H1 (cell line): ENCODE results near the gene DLX4. TPM values are rescaled to one million over a fixed set of nuclear protein-coding genes. Genes with fewer than 3 reads are reported as not detected.

Source experiments
- BCL11A ChIP-seq, 2 experiments: IDR thresholded peaks; one replicate each; pipeline ENCODE4 v1.6.1; 2011; ENCODE audit warnings: low read depth in 2 of 2, low read length in 2 of 2, mild to moderate bottlenecking in 2 of 2
- SIRT6 ChIP-seq: IDR thresholded peaks from one replicate; pipeline ENCODE4 v1.7.1; 2012; ENCODE audit warnings: low read length, inconsistent platforms
- TAF7 ChIP-seq: optimal IDR thresholded peaks from 2 replicates; pipeline ENCODE3; 2011; ENCODE audit warnings: low read depth, mild to moderate bottlenecking, inconsistent platforms, low read length, moderate library complexity, borderline replicate concordance
- YY1 ChIP-seq: IDR thresholded peaks from 2 replicates; pipeline ENCODE4 v1.6.1; 2011; ENCODE audit warnings: low read depth, mild to moderate bottlenecking, low read length
- polyA plus RNA-seq, 7 experiments: library from polyadenylated mRNA; depleted of rRNA in 3 of 7; stranded (reverse) in 5 of 7; unstranded in 2 of 7; fragments of >200 nt in 5 of 7; fragments of 200-250 nt in 2 of 7; gene quantifications; 1 replicate in 5 of 7; 2 replicates in 1 of 7; 4 replicates in 1 of 7; pipeline versions ENCODE4 v1.2.1 to v1.2.3, GENCODE V29; 2011 to 2013; ENCODE audit warnings: missing spikeins in 2 of 7, mixed read lengths in 2 of 7
- total RNA-seq: library from RNA; stranded (reverse); fragmentation: NEBNext Ultra II Directional; extraction: Animal tissue kit (Norgen Biotek cat#: 25700); gene quantifications from 2 replicates; pipeline ENCODE4 v1.2.1, GENCODE V29; 2021
- TF ChIP-seq, protein P1 (sequence below): fragments of 300-600 bp; sonication (generic); IDR thresholded peaks from 2 replicates; pipeline ENCODE4 v1.7.1; 2012; ENCODE audit warnings: low read length, moderate library complexity, mild to moderate bottlenecking, inconsistent platforms; ENCODE audit not compliant: insufficient replicate concordance
- TF ChIP-seq, protein P2 (sequence below), 3 experiments: IDR thresholded peaks; 1 replicate in 2 of 3; 2 replicates in 1 of 3; pipeline versions ENCODE4 v1.5.1 to v1.6.1; 2011; ENCODE audit warnings: low read length in 3 of 3, mild to moderate bottlenecking in 3 of 3, inconsistent platforms in 2 of 3, low read depth in 1 of 3, moderate library complexity in 1 of 3; ENCODE audit not compliant: insufficient read depth in 1 of 3; ENCODE audit errors: control extremely low read depth in 1 of 3
- TF ChIP-seq, protein P3 (sequence below): IDR thresholded peaks from 2 replicates; pipeline ENCODE4 v1.6.1; 2011; ENCODE audit warnings: low read length, improper control_type of control experiment

Gene DLX4
- total and polyA plus RNA-seq, 2 of the 8 experiments (the other 6 are each of a cell fraction or from before 2014, with no cell fraction given) = 0.67 to 0.80 TPM

DNA sequence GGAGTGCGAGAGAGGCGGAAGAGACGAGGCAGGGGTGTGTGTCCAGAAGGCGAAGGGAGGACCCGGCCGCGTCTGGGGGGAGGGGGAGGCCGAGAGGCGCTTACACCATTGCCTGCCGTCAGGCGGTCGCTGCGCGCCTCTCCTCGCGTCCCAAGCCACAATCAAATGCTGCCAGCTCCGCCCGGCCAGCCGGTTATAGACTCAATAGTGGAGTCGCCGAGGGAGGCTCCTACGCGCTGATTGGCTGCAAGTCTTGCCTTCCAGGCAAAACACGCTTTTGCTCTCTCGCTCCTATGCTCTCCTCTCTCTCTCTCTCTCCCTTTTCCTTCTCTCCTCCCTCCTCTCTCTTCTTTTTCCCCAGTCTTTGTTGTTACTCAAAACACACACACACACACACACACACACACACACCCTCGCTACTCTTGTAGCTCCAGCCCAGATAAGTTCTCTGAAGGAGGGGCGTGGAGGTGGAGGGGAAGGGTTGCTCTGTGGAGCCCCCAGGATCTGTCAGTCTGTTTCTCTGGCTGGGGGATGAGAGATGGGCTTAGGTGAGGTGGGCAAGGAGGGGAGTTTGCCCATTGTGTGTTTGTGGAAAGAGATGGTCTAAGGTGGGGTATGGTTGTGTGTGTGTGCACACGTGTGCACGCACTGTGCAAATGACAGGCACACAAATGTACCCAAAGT is 26.2 kb downstream of the DLX4 start, which contains the start of gene DLX3 (continued):
- TF ChIP-seq, protein P1, sequence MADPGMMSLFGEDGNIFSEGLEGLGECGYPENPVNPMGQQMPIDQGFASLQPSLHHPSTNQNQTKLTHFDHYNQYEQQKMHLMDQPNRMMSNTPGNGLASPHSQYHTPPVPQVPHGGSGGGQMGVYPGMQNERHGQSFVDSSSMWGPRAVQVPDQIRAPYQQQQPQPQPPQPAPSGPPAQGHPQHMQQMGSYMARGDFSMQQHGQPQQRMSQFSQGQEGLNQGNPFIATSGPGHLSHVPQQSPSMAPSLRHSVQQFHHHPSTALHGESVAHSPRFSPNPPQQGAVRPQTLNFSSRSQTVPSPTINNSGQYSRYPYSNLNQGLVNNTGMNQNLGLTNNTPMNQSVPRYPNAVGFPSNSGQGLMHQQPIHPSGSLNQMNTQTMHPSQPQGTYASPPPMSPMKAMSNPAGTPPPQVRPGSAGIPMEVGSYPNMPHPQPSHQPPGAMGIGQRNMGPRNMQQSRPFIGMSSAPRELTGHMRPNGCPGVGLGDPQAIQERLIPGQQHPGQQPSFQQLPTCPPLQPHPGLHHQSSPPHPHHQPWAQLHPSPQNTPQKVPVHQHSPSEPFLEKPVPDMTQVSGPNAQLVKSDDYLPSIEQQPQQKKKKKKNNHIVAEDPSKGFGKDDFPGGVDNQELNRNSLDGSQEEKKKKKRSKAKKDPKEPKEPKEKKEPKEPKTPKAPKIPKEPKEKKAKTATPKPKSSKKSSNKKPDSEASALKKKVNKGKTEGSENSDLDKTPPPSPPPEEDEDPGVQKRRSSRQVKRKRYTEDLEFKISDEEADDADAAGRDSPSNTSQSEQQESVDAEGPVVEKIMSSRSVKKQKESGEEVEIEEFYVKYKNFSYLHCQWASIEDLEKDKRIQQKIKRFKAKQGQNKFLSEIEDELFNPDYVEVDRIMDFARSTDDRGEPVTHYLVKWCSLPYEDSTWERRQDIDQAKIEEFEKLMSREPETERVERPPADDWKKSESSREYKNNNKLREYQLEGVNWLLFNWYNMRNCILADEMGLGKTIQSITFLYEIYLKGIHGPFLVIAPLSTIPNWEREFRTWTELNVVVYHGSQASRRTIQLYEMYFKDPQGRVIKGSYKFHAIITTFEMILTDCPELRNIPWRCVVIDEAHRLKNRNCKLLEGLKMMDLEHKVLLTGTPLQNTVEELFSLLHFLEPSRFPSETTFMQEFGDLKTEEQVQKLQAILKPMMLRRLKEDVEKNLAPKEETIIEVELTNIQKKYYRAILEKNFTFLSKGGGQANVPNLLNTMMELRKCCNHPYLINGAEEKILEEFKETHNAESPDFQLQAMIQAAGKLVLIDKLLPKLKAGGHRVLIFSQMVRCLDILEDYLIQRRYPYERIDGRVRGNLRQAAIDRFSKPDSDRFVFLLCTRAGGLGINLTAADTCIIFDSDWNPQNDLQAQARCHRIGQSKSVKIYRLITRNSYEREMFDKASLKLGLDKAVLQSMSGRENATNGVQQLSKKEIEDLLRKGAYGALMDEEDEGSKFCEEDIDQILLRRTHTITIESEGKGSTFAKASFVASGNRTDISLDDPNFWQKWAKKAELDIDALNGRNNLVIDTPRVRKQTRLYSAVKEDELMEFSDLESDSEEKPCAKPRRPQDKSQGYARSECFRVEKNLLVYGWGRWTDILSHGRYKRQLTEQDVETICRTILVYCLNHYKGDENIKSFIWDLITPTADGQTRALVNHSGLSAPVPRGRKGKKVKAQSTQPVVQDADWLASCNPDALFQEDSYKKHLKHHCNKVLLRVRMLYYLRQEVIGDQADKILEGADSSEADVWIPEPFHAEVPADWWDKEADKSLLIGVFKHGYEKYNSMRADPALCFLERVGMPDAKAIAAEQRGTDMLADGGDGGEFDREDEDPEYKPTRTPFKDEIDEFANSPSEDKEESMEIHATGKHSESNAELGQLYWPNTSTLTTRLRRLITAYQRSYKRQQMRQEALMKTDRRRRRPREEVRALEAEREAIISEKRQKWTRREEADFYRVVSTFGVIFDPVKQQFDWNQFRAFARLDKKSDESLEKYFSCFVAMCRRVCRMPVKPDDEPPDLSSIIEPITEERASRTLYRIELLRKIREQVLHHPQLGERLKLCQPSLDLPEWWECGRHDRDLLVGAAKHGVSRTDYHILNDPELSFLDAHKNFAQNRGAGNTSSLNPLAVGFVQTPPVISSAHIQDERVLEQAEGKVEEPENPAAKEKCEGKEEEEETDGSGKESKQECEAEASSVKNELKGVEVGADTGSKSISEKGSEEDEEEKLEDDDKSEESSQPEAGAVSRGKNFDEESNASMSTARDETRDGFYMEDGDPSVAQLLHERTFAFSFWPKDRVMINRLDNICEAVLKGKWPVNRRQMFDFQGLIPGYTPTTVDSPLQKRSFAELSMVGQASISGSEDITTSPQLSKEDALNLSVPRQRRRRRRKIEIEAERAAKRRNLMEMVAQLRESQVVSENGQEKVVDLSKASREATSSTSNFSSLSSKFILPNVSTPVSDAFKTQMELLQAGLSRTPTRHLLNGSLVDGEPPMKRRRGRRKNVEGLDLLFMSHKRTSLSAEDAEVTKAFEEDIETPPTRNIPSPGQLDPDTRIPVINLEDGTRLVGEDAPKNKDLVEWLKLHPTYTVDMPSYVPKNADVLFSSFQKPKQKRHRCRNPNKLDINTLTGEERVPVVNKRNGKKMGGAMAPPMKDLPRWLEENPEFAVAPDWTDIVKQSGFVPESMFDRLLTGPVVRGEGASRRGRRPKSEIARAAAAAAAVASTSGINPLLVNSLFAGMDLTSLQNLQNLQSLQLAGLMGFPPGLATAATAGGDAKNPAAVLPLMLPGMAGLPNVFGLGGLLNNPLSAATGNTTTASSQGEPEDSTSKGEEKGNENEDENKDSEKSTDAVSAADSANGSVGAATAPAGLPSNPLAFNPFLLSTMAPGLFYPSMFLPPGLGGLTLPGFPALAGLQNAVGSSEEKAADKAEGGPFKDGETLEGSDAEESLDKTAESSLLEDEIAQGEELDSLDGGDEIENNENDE = no peak
- TF ChIP-seq BCL11A (IDR thresholded peaks at IDR 0.05; ENCODE audit: low read depth in 2 of 2, low read length in 2 of 2) = no peak
- no peak for TF ChIP-seq SIRT6
- TF ChIP-seq, protein P2, sequence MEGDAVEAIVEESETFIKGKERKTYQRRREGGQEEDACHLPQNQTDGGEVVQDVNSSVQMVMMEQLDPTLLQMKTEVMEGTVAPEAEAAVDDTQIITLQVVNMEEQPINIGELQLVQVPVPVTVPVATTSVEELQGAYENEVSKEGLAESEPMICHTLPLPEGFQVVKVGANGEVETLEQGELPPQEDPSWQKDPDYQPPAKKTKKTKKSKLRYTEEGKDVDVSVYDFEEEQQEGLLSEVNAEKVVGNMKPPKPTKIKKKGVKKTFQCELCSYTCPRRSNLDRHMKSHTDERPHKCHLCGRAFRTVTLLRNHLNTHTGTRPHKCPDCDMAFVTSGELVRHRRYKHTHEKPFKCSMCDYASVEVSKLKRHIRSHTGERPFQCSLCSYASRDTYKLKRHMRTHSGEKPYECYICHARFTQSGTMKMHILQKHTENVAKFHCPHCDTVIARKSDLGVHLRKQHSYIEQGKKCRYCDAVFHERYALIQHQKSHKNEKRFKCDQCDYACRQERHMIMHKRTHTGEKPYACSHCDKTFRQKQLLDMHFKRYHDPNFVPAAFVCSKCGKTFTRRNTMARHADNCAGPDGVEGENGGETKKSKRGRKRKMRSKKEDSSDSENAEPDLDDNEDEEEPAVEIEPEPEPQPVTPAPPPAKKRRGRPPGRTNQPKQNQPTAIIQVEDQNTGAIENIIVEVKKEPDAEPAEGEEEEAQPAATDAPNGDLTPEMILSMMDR (IDR thresholded peaks at IDR 0.05; ENCODE audit: control extremely low read depth in 1 of 3, insufficient read depth in 1 of 3, low read depth in 1 of 3, low read length in 3 of 3) = no peak
- TF ChIP-seq, protein P3, sequence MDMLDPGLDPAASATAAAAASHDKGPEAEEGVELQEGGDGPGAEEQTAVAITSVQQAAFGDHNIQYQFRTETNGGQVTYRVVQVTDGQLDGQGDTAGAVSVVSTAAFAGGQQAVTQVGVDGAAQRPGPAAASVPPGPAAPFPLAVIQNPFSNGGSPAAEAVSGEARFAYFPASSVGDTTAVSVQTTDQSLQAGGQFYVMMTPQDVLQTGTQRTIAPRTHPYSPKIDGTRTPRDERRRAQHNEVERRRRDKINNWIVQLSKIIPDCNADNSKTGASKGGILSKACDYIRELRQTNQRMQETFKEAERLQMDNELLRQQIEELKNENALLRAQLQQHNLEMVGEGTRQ = no peak
- TF ChIP-seq YY1 = no peak; the same call in 1 of the 2 replicates
- TF ChIP-seq TAF7 = no peak
